HG03135 (cell line): ENCODE data around the gene C5orf63.
"Not testable (repeated sequence)": the region's sequence is repeated elsewhere in the genome, so short reads cannot be mapped to it uniquely, and the experiment has no call there.

ENCODE experiments used
- ATAC-seq: cut with Tn5 transposase; IDR thresholded peaks from one replicate; pipeline ENCODE4 v1.9.1; 2021; ENCODE audit warnings: mild to moderate bottlenecking, moderate library complexity; ENCODE audit not compliant: unreplicated experiment

C5orf63 gene

GRCh38 chr5:127010362-127010761 lies 62.9 kb downstream of the C5orf63 start:
- ATAC-seq: no peak

- ATAC-seq: no peak
Measured at GRCh38 chr5:127009784-127010183, 63.5 kb downstream of the C5orf63 start.

GRCh38 chr5:127008300-127008975 lies 64.9 kb downstream of the C5orf63 start:
- no peak for ATAC-seq

GRCh38 chr5:127007522-127007921 lies 65.8 kb downstream of the C5orf63 start:
- no peak for ATAC-seq

GRCh38 chr5:127006744-127007143 lies 66.6 kb downstream of the C5orf63 start:
- ATAC-seq: no peak

- not testable (repeated sequence) for ATAC-seq
Measured at GRCh38 chr5:127005282-127005681, 68.0 kb downstream of the C5orf63 start.

- no peak for ATAC-seq
Measured at GRCh38 chr5:127004721-127005120, 68.6 kb downstream of the C5orf63 start.

GRCh38 chr5:127003798-127004495 lies 69.4 kb downstream of the C5orf63 start:
- ATAC-seq: no peak

- ATAC-seq: no peak
Measured at GRCh38 chr5:127002390-127002789, 70.9 kb downstream of the C5orf63 start.

GRCh38 chr5:127001621-127002296 lies 71.5 kb downstream of the C5orf63 start:
- no peak for ATAC-seq
